ENCODE data around the gene ADCY2. TPM values are rescaled to one million over a fixed set of nuclear protein-coding genes. Genes with fewer than 3 reads are reported as not detected.

Gene ADCY2
- total RNA-seq, 4 donors from 2014 or later = 4.8 to 9.1 (median 5.7) TPM

DNA sequence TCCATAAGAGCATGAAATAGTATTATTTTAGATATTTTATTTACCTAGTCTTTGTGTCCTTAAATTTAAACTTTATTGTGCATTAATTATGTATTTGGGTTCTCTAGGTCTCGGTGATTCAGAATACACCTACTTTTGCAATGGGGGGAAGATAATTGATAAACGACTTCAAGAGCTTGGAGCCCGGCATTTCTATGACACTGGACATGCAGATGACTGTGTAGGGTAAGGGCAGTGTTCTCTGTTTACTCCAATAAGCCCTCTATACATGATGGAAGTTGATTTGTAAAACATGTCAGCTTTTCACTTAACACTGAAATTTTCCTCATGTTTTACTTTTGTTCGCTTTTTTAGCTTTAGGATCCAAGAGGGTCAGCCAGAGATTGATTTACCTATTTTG is 479.2 kb downstream of the ADCY2 start:
- no peak overlapping the region for H3K4me3 ChIP-seq
- H3K36me3 ChIP-seq = peaks cover 23 to 80% (median 55%) of the 10 kb centered on the region in 4 donors
- DNase-seq (ENCODE audit: extremely low spot score) = no peak
- H3K27me3 ChIP-seq = no peaks in the 10 kb centered on the region
- H3K4me1 ChIP-seq = peaks cover 7 to 39% (median 16%) of the 10 kb centered on the region in 4 donors
- TF ChIP-seq POLR2A (IDR thresholded peaks at IDR 0.05; ENCODE audit: low read depth) (no peak), EP300 (IDR thresholded peaks at IDR 0.05) (no peak), POLR2AphosphoS5 (IDR thresholded peaks at IDR 0.05) (no peak)
- TF ChIP-seq, protein P1, sequence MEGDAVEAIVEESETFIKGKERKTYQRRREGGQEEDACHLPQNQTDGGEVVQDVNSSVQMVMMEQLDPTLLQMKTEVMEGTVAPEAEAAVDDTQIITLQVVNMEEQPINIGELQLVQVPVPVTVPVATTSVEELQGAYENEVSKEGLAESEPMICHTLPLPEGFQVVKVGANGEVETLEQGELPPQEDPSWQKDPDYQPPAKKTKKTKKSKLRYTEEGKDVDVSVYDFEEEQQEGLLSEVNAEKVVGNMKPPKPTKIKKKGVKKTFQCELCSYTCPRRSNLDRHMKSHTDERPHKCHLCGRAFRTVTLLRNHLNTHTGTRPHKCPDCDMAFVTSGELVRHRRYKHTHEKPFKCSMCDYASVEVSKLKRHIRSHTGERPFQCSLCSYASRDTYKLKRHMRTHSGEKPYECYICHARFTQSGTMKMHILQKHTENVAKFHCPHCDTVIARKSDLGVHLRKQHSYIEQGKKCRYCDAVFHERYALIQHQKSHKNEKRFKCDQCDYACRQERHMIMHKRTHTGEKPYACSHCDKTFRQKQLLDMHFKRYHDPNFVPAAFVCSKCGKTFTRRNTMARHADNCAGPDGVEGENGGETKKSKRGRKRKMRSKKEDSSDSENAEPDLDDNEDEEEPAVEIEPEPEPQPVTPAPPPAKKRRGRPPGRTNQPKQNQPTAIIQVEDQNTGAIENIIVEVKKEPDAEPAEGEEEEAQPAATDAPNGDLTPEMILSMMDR (IDR thresholded peaks at IDR 0.05) = no peak
- no peak overlapping the region for H3K27ac ChIP-seq (replicated peaks in 1 of 4)
- 92% methylated on average over 4 of the region's 4 CpGs for WGBS
- no peaks in the 10 kb centered on the region for H3K9me3 ChIP-seq
- intact Hi-C loops (cut with DNase I) = no loop called here

GRCh38 chr5:7876867-7877266 is 480.9 kb downstream of the ADCY2 start:
- H3K27ac ChIP-seq (replicated peaks in 1 of 4) = no peak overlapping the region
- H3K4me1 ChIP-seq = peaks cover 0 to 22% (median 2%) of the 10 kb centered on the region in 4 donors
- 88% methylated on average over 3 of the region's 3 CpGs for WGBS
- intact Hi-C loops (cut with DNase I) = no loop called here
- TF ChIP-seq POLR2AphosphoS5 (IDR thresholded peaks at IDR 0.05) (no peak), POLR2A (IDR thresholded peaks at IDR 0.05; ENCODE audit: low read depth) (no peak), EP300 (IDR thresholded peaks at IDR 0.05) (no peak)
- TF ChIP-seq, protein P1 (IDR thresholded peaks at IDR 0.05) = no peak
- H3K36me3 ChIP-seq = peaks cover 23 to 90% (median 69%) of the 10 kb centered on the region in 4 donors
- H3K9me3 ChIP-seq = no peaks in the 10 kb centered on the region
- H3K4me3 ChIP-seq = no peak overlapping the region
- DNase-seq (ENCODE audit: extremely low spot score) = no peak
- no peaks in the 10 kb centered on the region for H3K27me3 ChIP-seq

- H3K4me3 ChIP-seq = no peak overlapping the region
- peaks cover 0 to 14% (median 2%) of the 10 kb centered on the region in 4 donors for H3K4me1 ChIP-seq
- intact Hi-C loops (cut with DNase I) = no loop called here
- H3K27ac ChIP-seq (replicated peaks in 1 of 4) = no peak overlapping the region
- WGBS = 81% methylated on average over 9 of the region's 9 CpGs
- H3K9me3 ChIP-seq = no peaks in the 10 kb centered on the region
- no peaks in the 10 kb centered on the region for H3K27me3 ChIP-seq
- peaks cover 25 to 95% (median 78%) of the 10 kb centered on the region in 4 donors for H3K36me3 ChIP-seq
- no peak for DNase-seq (ENCODE audit: extremely low spot score)
- TF ChIP-seq EP300 (IDR thresholded peaks at IDR 0.05) (no peak), POLR2A (IDR thresholded peaks at IDR 0.05; ENCODE audit: low read depth) (no peak), POLR2AphosphoS5 (IDR thresholded peaks at IDR 0.05) (no peak)
- TF ChIP-seq, protein P1 (IDR thresholded peaks at IDR 0.05) = no peak
Observed at GRCh38 chr5:7877851-7878250, 481.9 kb downstream of the ADCY2 start.

- H3K4me3 ChIP-seq = no peak overlapping the region
- H3K27ac ChIP-seq (replicated peaks in 1 of 4) = no peak overlapping the region
- no peak for DNase-seq (ENCODE audit: extremely low spot score)
- H3K4me1 ChIP-seq = peaks cover 0 to 11% (median 2%) of the 10 kb centered on the region in 4 donors
- H3K36me3 ChIP-seq = peaks cover 30 to 99% (median 83%) of the 10 kb centered on the region in 4 donors
- H3K9me3 ChIP-seq = no peaks in the 10 kb centered on the region
- H3K27me3 ChIP-seq = no peaks in the 10 kb centered on the region
- intact Hi-C loops (cut with DNase I) = no loop called here
- no peak for TF ChIP-seq POLR2A (IDR thresholded peaks at IDR 0.05; ENCODE audit: low read depth)
- TF ChIP-seq EP300 (IDR thresholded peaks at IDR 0.05) = no peak
- TF ChIP-seq, protein P1 (IDR thresholded peaks at IDR 0.05) = no peak
- no peak for TF ChIP-seq POLR2AphosphoS5 (IDR thresholded peaks at IDR 0.05)
Observed at GRCh38 chr5:7878381-7878873, 482.5 kb downstream of the ADCY2 start.
